Spleen (tissue), 7 donors: ENCODE measurements around the gene RABGAP1.

ENCODE experiments used
- POLR2A ChIP-seq, 3 donors: fragments of 450-650 bp; IDR thresholded peaks; one replicate each; pipeline ENCODE4 v1.5.1; 2017; ENCODE audit warnings: antibody characterized with exemption in 3 of 3, mild to moderate bottlenecking in 1 of 3
- POLR2AphosphoS5 ChIP-seq, 3 donors: sonication (generic); formaldehyde crosslinking; IDR thresholded peaks; one replicate each; pipeline ENCODE4 v1.5.1; 2017; ENCODE audit warnings: antibody characterized with exemption in 3 of 3
- TF ChIP-seq, protein P1 (sequence below), 11 experiments: fragments of 200-600 bp in 7 of 11; fragments of 450-650 bp in 4 of 11; sonication (generic) in 4 of 11; IDR thresholded peaks in 8 of 11; conservative IDR thresholded peaks in 3 of 11; 1 replicate in 7 of 11; 2 replicates in 4 of 11; pipeline versions ENCODE4 v1.4.0 to v1.8.0; 2016 to 2021; ENCODE audit warnings: antibody characterized with exemption in 11 of 11, inconsistent platforms in 4 of 11, mild to moderate bottlenecking in 1 of 11
- donor health status: DM: no; HTN: no; CAD: no; lungs with moderate emphysema.
- donor health status: DM: no; HTN: no; CAD: no.
- donor health status: DM: no; HTN: no; CAD: no.

DNA sequence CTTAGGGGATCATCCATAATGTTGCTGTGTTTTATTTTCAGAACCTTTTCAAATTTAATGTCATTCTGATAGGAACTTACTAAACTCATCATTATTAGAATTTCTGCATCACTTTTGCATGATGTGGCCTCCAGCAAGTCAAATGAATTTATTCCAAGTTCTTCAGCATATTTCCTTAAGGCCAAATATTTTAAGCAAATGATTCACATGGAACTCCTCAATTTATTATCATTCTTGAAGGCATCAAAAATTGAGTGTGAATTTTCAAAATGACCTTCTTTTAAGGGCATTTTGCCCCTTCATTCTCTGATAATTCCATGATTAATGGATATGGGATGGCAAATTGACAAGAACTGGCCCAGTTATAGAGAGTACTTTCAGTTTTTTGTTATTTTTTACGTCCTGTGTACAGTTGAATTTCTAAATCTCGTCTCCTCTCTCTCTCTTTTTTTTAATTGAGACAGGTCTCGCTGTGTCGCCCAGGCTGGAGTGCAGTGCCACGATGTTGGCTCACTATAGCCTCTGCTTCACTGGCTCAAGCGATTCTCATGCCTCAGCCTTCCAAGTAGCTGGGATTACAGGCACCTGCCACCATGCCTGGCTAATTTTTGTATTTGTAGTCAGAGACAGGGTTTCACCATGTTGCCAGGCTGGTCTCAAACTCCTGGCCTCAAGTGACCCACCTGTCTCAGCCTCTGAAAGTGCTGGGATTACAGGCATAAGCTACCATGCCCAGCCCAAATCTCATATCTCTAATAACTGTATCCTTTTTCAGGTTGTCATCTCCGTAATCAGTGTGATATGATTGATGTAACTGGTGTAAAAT, 121.7 kb downstream of the RABGAP1 start:
- TF ChIP-seq, protein P1, sequence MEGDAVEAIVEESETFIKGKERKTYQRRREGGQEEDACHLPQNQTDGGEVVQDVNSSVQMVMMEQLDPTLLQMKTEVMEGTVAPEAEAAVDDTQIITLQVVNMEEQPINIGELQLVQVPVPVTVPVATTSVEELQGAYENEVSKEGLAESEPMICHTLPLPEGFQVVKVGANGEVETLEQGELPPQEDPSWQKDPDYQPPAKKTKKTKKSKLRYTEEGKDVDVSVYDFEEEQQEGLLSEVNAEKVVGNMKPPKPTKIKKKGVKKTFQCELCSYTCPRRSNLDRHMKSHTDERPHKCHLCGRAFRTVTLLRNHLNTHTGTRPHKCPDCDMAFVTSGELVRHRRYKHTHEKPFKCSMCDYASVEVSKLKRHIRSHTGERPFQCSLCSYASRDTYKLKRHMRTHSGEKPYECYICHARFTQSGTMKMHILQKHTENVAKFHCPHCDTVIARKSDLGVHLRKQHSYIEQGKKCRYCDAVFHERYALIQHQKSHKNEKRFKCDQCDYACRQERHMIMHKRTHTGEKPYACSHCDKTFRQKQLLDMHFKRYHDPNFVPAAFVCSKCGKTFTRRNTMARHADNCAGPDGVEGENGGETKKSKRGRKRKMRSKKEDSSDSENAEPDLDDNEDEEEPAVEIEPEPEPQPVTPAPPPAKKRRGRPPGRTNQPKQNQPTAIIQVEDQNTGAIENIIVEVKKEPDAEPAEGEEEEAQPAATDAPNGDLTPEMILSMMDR (IDR thresholded peaks at IDR 0.05 in 8 of 11, conservative IDR thresholded peaks at IDR 0.05 in 3 of 11), result no peak
- TF ChIP-seq POLR2A (IDR thresholded peaks at IDR 0.05) (no peak), POLR2AphosphoS5 (IDR thresholded peaks at IDR 0.05) (no peak)
